HL-60 (cell line): ENCODE measurements around the gene FSD1L.

Source experiments
- GABPA ChIP-seq: IDR thresholded peaks from 2 replicates; pipeline ENCODE4 v1.6.1; 2012; ENCODE audit warnings: low read depth
- POLR2AphosphoS5 ChIP-seq: IDR thresholded peaks from 2 replicates; pipeline ENCODE4 v1.6.1; 2012; ENCODE audit warnings: low read depth
- SPI1 ChIP-seq: IDR thresholded peaks from 2 replicates; pipeline ENCODE4 v1.6.1; 2012; ENCODE audit warnings: low read depth, mild to moderate bottlenecking, borderline replicate concordance
- TF ChIP-seq, protein P1 (sequence below): IDR thresholded peaks from one replicate; pipeline ENCODE4 v1.5.1; 2011; ENCODE audit warnings: low read length, control low read depth, inconsistent platforms; ENCODE audit not compliant: insufficient read depth

- TF ChIP-seq GABPA (no peak), POLR2AphosphoS5 (no peak), SPI1 (no peak)
- TF ChIP-seq, protein P1, sequence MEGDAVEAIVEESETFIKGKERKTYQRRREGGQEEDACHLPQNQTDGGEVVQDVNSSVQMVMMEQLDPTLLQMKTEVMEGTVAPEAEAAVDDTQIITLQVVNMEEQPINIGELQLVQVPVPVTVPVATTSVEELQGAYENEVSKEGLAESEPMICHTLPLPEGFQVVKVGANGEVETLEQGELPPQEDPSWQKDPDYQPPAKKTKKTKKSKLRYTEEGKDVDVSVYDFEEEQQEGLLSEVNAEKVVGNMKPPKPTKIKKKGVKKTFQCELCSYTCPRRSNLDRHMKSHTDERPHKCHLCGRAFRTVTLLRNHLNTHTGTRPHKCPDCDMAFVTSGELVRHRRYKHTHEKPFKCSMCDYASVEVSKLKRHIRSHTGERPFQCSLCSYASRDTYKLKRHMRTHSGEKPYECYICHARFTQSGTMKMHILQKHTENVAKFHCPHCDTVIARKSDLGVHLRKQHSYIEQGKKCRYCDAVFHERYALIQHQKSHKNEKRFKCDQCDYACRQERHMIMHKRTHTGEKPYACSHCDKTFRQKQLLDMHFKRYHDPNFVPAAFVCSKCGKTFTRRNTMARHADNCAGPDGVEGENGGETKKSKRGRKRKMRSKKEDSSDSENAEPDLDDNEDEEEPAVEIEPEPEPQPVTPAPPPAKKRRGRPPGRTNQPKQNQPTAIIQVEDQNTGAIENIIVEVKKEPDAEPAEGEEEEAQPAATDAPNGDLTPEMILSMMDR = no peak
These were observed 48.7 kb upstream of the FSD1L start for GRCh38 chr9:105399117-105399516.
